ENCODE measurements around the gene RPS21.

Gene RPS21

GRCh38 chr20:62410746-62411478, 24.0 kb downstream of the RPS21 start:
- no peak for DNase-seq (ENCODE audit: low read depth)
- no peak overlapping the region for H3K4me3 ChIP-seq (ENCODE audit: control insufficient read depth, low read depth, low read length)
- TF ChIP-seq CTCF (IDR thresholded peaks at IDR 0.05; ENCODE audit: control insufficient read depth, insufficient read depth, low read depth, low read length, missing control alignments) = no peak

GRCh38 chr20:62411479-62412193, 24.7 kb downstream of the RPS21 start:
- H3K4me3 ChIP-seq (ENCODE audit: control insufficient read depth, low read depth, low read length) = no peak overlapping the region
- no peak for DNase-seq (ENCODE audit: low read depth)
- TF ChIP-seq CTCF (IDR thresholded peaks at IDR 0.05; ENCODE audit: control insufficient read depth, insufficient read depth, low read depth, low read length, missing control alignments) = no peak

- no peak for TF ChIP-seq CTCF (IDR thresholded peaks at IDR 0.05; ENCODE audit: control insufficient read depth, insufficient read depth, low read depth, low read length, missing control alignments)
- no peak overlapping the region for H3K4me3 ChIP-seq (ENCODE audit: control insufficient read depth, low read depth, low read length)
- DNase-seq (ENCODE audit: low read depth) = no peak
Observed at GRCh38 chr20:62412194-62413024, 25.5 kb downstream of the RPS21 start.

- DNase-seq (ENCODE audit: low read depth) = no peak
- no peak for TF ChIP-seq CTCF (IDR thresholded peaks at IDR 0.05; ENCODE audit: control insufficient read depth, insufficient read depth, low read depth, low read length, missing control alignments)
Observed at GRCh38 chr20:62413025-62413570, 26.2 kb downstream of the RPS21 start.

GRCh38 chr20:62413896-62414481, 27.1 kb downstream of the RPS21 start:
- no peak for DNase-seq (ENCODE audit: low read depth)
- no peak overlapping the region for H3K4me3 ChIP-seq (ENCODE audit: control insufficient read depth, low read depth, low read length)
- peak; percentile 18 for TF ChIP-seq CTCF (IDR thresholded peaks at IDR 0.05; ENCODE audit: control insufficient read depth, insufficient read depth, low read depth, low read length, missing control alignments)

More at GRCh38 chr20:62413025-62413570, 26.2 kb downstream of the RPS21 start:
- no peak overlapping the region for H3K4me3 ChIP-seq (ENCODE audit: control insufficient read depth, low read depth, low read length)

All from AG09309 (cell line).